ENCODE measurements around the gene GOLIM4. TPM values are rescaled to one million over a fixed set of nuclear protein-coding genes. Genes with fewer than 3 reads are reported as not detected.
"Not testable (repeated sequence)": the region's sequence is repeated elsewhere in the genome, so short reads cannot be mapped to it uniquely, and the experiment has no call there.

Gene GOLIM4
- total and polyA plus RNA-seq, 2 donors (not counting 1 experiment from before 2014, with no cell fraction given) = 46.2 to 77.3 TPM

DNA sequence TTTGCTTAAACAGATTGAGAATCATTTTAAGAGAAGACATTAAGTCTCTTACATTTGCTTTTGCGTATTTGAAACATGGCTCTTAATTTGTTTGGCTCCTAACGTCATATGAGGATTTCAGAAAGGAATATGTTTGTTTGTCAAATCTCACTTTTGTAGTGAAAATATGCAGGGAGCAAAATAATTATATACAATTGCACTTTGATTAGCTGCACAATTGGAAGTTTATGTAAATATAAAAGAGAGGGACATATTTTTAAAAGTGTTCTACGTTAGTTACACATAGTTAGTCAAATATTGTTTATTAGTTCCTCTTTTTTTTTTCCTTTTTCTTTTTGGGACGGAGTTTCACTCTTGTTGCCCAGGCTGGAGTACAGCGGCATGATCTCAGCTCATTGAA is 42.7 kb upstream of the GOLIM4 start:
- Histone ChIP-seq H2AFZ (ENCODE audit: low read length) (peak overlapping the region; percentile 49), H3K9ac (ENCODE audit: insufficient read depth, low read length) (no peak overlapping the region), H3K4me1 (ENCODE audit: control insufficient read depth, extremely low read depth, insufficient read depth, low read length) (no peaks in the 10 kb centered on the region), H3K4me3 (replicated peaks in 1 of 4; ENCODE audit: control extremely low read depth in 1 of 4, insufficient read depth in 1 of 4, low read depth in 3 of 4, low read length in 4 of 4) (no peak overlapping the region), H3K27ac (ENCODE audit: insufficient read depth, low read length) (no peak overlapping the region), H3K9me3 (ENCODE audit: control insufficient read depth, insufficient read depth, low read depth, low read length) (no peaks in the 10 kb centered on the region), H3K36me3 (ENCODE audit: control insufficient read depth, insufficient read depth, low read length) (no peaks in the 10 kb centered on the region), H3K4me2 (ENCODE audit: extremely low read depth, insufficient read depth, low read length) (no peak overlapping the region), H3K27me3 (ENCODE audit: control insufficient read depth, insufficient read depth, low read length) (no peaks in the 10 kb centered on the region), H4K20me1 (ENCODE audit: control insufficient read depth, extremely low read depth, insufficient read depth, low read length) (no peaks in the 10 kb centered on the region), H3K79me2 (ENCODE audit: control insufficient read depth, insufficient read depth, low read length) (no peaks in the 10 kb centered on the region)
- DNase-seq (ENCODE audit: low read depth in 2 of 2) = no peak
- TF ChIP-seq EZH2 (IDR thresholded peaks at IDR 0.05; ENCODE audit: low read length, missing control alignments) = no peak
- TF ChIP-seq, protein P1, sequence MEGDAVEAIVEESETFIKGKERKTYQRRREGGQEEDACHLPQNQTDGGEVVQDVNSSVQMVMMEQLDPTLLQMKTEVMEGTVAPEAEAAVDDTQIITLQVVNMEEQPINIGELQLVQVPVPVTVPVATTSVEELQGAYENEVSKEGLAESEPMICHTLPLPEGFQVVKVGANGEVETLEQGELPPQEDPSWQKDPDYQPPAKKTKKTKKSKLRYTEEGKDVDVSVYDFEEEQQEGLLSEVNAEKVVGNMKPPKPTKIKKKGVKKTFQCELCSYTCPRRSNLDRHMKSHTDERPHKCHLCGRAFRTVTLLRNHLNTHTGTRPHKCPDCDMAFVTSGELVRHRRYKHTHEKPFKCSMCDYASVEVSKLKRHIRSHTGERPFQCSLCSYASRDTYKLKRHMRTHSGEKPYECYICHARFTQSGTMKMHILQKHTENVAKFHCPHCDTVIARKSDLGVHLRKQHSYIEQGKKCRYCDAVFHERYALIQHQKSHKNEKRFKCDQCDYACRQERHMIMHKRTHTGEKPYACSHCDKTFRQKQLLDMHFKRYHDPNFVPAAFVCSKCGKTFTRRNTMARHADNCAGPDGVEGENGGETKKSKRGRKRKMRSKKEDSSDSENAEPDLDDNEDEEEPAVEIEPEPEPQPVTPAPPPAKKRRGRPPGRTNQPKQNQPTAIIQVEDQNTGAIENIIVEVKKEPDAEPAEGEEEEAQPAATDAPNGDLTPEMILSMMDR (conservative IDR thresholded peaks at IDR 0.05 in 1 of 2, IDR thresholded peaks at IDR 0.05 in 1 of 2; ENCODE audit: low read depth in 1 of 2, low read length in 2 of 2) = no peak

GRCh38 chr3:168134931-168135330 is 39.2 kb upstream of the GOLIM4 start:
- no peaks in the 10 kb centered on the region for H3K4me1 ChIP-seq (ENCODE audit: control insufficient read depth, extremely low read depth, insufficient read depth, low read length)
- no peak overlapping the region for H2AFZ ChIP-seq (ENCODE audit: low read length)
- no peak overlapping the region for H3K4me2 ChIP-seq (ENCODE audit: extremely low read depth, insufficient read depth, low read length)
- H3K79me2 ChIP-seq (ENCODE audit: control insufficient read depth, insufficient read depth, low read length) = no peaks in the 10 kb centered on the region
- no peak for DNase-seq (ENCODE audit: low read depth in 2 of 2)
- H3K27ac ChIP-seq (ENCODE audit: insufficient read depth, low read length) = no peak overlapping the region
- H3K36me3 ChIP-seq (ENCODE audit: control insufficient read depth, insufficient read depth, low read length) = no peaks in the 10 kb centered on the region
- H3K9me3 ChIP-seq (ENCODE audit: control insufficient read depth, insufficient read depth, low read depth, low read length) = no peaks in the 10 kb centered on the region
- H3K4me3 ChIP-seq (replicated peaks in 1 of 4; ENCODE audit: control extremely low read depth in 1 of 4, insufficient read depth in 1 of 4, low read depth in 3 of 4, low read length in 4 of 4) = no peak overlapping the region
- H4K20me1 ChIP-seq (ENCODE audit: control insufficient read depth, extremely low read depth, insufficient read depth, low read length) = no peaks in the 10 kb centered on the region
- H3K27me3 ChIP-seq (ENCODE audit: control insufficient read depth, insufficient read depth, low read length) = no peaks in the 10 kb centered on the region
- no peak overlapping the region for H3K9ac ChIP-seq (ENCODE audit: insufficient read depth, low read length)
- TF ChIP-seq, protein P1 (conservative IDR thresholded peaks at IDR 0.05 in 1 of 2, IDR thresholded peaks at IDR 0.05 in 1 of 2; ENCODE audit: low read depth in 1 of 2, low read length in 2 of 2) = no peak
- no peak for TF ChIP-seq EZH2 (IDR thresholded peaks at IDR 0.05; ENCODE audit: low read length, missing control alignments)

DNA sequence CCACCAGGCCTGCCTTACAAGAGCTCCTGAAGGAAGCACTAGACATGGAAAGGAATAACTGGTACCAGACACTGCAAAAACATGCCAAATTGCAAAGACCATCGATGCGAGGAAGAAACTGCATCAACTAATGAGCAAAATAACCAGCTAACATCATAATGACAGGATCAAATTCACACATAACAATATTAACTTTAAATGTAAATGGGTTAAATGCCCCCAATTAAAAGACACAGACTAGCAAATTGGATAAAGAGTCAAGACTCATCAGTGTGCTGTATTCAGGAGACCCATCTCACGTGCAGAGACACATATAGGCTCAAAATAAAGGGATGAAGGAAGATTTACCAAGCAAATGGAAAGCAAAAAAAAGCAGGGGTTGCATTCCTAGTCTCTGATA is 34.5 kb upstream of the GOLIM4 start:
- H4K20me1 ChIP-seq (ENCODE audit: control insufficient read depth, extremely low read depth, insufficient read depth, low read length); H3K36me3 ChIP-seq (ENCODE audit: control insufficient read depth, insufficient read depth, low read length); DNase-seq (ENCODE audit: low read depth in 2 of 2); H3K4me3 ChIP-seq (replicated peaks in 1 of 4; ENCODE audit: control extremely low read depth in 1 of 4, insufficient read depth in 1 of 4, low read depth in 3 of 4, low read length in 4 of 4); H3K27me3 ChIP-seq (ENCODE audit: control insufficient read depth, insufficient read depth, low read length); H3K4me2 ChIP-seq (ENCODE audit: extremely low read depth, insufficient read depth, low read length); H3K9me3 ChIP-seq (ENCODE audit: control insufficient read depth, insufficient read depth, low read depth, low read length); H3K27ac ChIP-seq (ENCODE audit: insufficient read depth, low read length); H3K4me1 ChIP-seq (ENCODE audit: control insufficient read depth, extremely low read depth, insufficient read depth, low read length); H3K79me2 ChIP-seq (ENCODE audit: control insufficient read depth, insufficient read depth, low read length); H3K9ac ChIP-seq (ENCODE audit: insufficient read depth, low read length); H2AFZ ChIP-seq (ENCODE audit: low read length): not testable (repeated sequence)

DNA sequence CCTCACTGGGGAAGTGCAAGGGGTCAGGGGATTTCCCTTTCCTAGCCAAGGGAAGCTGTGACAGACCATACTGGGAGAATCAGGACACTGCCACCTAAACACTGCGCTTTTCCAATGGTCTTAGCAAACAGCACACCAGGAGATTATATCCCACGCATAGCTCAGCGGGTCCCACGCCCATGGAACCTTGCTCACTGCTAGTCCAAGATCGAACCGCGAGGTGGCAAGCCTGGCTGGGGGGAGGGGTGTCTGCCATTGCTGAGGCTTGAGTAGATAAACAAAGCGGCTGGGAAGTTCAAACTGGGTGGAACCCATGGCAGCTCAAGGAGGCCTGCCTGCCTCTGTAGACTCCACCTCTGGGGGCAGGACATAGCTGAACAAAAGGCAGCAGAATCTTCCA is 32.7 kb upstream of the GOLIM4 start:
- H3K79me2 ChIP-seq (ENCODE audit: control insufficient read depth, insufficient read depth, low read length); H3K4me3 ChIP-seq (replicated peaks in 1 of 4; ENCODE audit: control extremely low read depth in 1 of 4, insufficient read depth in 1 of 4, low read depth in 3 of 4, low read length in 4 of 4); DNase-seq (ENCODE audit: low read depth in 2 of 2); H3K9me3 ChIP-seq (ENCODE audit: control insufficient read depth, insufficient read depth, low read depth, low read length); H2AFZ ChIP-seq (ENCODE audit: low read length); H3K4me2 ChIP-seq (ENCODE audit: extremely low read depth, insufficient read depth, low read length); H3K36me3 ChIP-seq (ENCODE audit: control insufficient read depth, insufficient read depth, low read length); H3K27me3 ChIP-seq (ENCODE audit: control insufficient read depth, insufficient read depth, low read length); H3K9ac ChIP-seq (ENCODE audit: insufficient read depth, low read length); H4K20me1 ChIP-seq (ENCODE audit: control insufficient read depth, extremely low read depth, insufficient read depth, low read length); H3K4me1 ChIP-seq (ENCODE audit: control insufficient read depth, extremely low read depth, insufficient read depth, low read length); H3K27ac ChIP-seq (ENCODE audit: insufficient read depth, low read length): not testable (repeated sequence)
